ENCODE results near the gene ATP6V0C. TPM values are rescaled to one million over a fixed set of nuclear protein-coding genes. Genes with fewer than 3 reads are reported as not detected.
A peak's percentile ranks its signal among the peaks of the same experiment; 100 is the strongest.

ATP6V0C gene
- total RNA-seq, 1 experiment from 2014 or later: 212 TPM

GRCh38 chr16:2473999-2474876, 39.5 kb upstream of the ATP6V0C start (continued):
- TF ChIP-seq, protein P1, sequence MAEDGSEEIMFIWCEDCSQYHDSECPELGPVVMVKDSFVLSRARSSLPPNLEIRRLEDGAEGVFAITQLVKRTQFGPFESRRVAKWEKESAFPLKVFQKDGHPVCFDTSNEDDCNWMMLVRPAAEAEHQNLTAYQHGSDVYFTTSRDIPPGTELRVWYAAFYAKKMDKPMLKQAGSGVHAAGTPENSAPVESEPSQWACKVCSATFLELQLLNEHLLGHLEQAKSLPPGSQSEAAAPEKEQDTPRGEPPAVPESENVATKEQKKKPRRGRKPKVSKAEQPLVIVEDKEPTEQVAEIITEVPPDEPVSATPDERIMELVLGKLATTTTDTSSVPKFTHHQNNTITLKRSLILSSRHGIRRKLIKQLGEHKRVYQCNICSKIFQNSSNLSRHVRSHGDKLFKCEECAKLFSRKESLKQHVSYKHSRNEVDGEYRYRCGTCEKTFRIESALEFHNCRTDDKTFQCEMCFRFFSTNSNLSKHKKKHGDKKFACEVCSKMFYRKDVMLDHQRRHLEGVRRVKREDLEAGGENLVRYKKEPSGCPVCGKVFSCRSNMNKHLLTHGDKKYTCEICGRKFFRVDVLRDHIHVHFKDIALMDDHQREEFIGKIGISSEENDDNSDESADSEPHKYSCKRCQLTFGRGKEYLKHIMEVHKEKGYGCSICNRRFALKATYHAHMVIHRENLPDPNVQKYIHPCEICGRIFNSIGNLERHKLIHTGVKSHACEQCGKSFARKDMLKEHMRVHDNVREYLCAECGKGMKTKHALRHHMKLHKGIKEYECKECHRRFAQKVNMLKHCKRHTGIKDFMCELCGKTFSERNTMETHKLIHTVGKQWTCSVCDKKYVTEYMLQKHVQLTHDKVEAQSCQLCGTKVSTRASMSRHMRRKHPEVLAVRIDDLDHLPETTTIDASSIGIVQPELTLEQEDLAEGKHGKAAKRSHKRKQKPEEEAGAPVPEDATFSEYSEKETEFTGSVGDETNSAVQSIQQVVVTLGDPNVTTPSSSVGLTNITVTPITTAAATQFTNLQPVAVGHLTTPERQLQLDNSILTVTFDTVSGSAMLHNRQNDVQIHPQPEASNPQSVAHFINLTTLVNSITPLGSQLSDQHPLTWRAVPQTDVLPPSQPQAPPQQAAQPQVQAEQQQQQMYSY (CRISPR knock-in tag; IDR thresholded peaks at IDR 0.05): no peak
- TF ChIP-seq, protein P2, sequence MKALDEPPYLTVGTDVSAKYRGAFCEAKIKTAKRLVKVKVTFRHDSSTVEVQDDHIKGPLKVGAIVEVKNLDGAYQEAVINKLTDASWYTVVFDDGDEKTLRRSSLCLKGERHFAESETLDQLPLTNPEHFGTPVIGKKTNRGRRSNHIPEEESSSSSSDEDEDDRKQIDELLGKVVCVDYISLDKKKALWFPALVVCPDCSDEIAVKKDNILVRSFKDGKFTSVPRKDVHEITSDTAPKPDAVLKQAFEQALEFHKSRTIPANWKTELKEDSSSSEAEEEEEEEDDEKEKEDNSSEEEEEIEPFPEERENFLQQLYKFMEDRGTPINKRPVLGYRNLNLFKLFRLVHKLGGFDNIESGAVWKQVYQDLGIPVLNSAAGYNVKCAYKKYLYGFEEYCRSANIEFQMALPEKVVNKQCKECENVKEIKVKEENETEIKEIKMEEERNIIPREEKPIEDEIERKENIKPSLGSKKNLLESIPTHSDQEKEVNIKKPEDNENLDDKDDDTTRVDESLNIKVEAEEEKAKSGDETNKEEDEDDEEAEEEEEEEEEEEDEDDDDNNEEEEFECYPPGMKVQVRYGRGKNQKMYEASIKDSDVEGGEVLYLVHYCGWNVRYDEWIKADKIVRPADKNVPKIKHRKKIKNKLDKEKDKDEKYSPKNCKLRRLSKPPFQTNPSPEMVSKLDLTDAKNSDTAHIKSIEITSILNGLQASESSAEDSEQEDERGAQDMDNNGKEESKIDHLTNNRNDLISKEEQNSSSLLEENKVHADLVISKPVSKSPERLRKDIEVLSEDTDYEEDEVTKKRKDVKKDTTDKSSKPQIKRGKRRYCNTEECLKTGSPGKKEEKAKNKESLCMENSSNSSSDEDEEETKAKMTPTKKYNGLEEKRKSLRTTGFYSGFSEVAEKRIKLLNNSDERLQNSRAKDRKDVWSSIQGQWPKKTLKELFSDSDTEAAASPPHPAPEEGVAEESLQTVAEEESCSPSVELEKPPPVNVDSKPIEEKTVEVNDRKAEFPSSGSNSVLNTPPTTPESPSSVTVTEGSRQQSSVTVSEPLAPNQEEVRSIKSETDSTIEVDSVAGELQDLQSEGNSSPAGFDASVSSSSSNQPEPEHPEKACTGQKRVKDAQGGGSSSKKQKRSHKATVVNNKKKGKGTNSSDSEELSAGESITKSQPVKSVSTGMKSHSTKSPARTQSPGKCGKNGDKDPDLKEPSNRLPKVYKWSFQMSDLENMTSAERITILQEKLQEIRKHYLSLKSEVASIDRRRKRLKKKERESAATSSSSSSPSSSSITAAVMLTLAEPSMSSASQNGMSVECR (CRISPR knock-in tag; IDR thresholded peaks at IDR 0.05; ENCODE audit: borderline replicate concordance): peak; percentile 49; the same call in 1 of the 2 replicates
- TF ChIP-seq MAX (CRISPR knock-in tag; IDR thresholded peaks at IDR 0.05): peak; percentile 55; the same call in 1 of the 2 replicates
- no peak for TF ChIP-seq ZNF532 (CRISPR knock-in tag; IDR thresholded peaks at IDR 0.05; ENCODE audit: borderline replicate concordance)
- TF ChIP-seq ZNF219 (CRISPR knock-in tag; IDR thresholded peaks at IDR 0.05; ENCODE audit: borderline replicate concordance): no peak
- TF ChIP-seq CREB1 (CRISPR knock-in tag; IDR thresholded peaks at IDR 0.05): no peak
- TF ChIP-seq E2F5 (CRISPR knock-in tag; IDR thresholded peaks at IDR 0.05): peak; percentile 32; the same call in 1 of the 2 replicates
- TF ChIP-seq ZNF425 (CRISPR knock-in tag; conservative IDR thresholded peaks at IDR 0.05): no peak
- 0 out of 2 replicates have a peak, but pooled peaks have one; percentile 84 for TF ChIP-seq KAT7 (CRISPR knock-in tag; IDR thresholded peaks at IDR 0.05; ENCODE audit: borderline replicate concordance)
- 0 out of 2 replicates have a peak, but pooled peaks have one; percentile 7 for TF ChIP-seq ZNF317 (CRISPR knock-in tag; IDR thresholded peaks at IDR 0.05; ENCODE audit: borderline replicate concordance, low read depth)
- TF ChIP-seq ZMAT4 (CRISPR knock-in tag; IDR thresholded peaks at IDR 0.05): no peak
- no peak for TF ChIP-seq JUN (CRISPR knock-in tag; IDR thresholded peaks at IDR 0.05)
- TF ChIP-seq TEAD4 (CRISPR knock-in tag; IDR thresholded peaks at IDR 0.05): no peak
- TF ChIP-seq, protein P3, sequence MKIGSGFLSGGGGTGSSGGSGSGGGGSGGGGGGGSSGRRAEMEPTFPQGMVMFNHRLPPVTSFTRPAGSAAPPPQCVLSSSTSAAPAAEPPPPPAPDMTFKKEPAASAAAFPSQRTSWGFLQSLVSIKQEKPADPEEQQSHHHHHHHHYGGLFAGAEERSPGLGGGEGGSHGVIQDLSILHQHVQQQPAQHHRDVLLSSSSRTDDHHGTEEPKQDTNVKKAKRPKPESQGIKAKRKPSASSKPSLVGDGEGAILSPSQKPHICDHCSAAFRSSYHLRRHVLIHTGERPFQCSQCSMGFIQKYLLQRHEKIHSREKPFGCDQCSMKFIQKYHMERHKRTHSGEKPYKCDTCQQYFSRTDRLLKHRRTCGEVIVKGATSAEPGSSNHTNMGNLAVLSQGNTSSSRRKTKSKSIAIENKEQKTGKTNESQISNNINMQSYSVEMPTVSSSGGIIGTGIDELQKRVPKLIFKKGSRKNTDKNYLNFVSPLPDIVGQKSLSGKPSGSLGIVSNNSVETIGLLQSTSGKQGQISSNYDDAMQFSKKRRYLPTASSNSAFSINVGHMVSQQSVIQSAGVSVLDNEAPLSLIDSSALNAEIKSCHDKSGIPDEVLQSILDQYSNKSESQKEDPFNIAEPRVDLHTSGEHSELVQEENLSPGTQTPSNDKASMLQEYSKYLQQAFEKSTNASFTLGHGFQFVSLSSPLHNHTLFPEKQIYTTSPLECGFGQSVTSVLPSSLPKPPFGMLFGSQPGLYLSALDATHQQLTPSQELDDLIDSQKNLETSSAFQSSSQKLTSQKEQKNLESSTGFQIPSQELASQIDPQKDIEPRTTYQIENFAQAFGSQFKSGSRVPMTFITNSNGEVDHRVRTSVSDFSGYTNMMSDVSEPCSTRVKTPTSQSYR (CRISPR knock-in tag; IDR thresholded peaks at IDR 0.05): no peak
